HFF-Myc (cell line): Measurements from ENCODE around the gene FAM131A.

Source experiments
- DNase-seq: peaks from one replicate; pipeline ENCODE4 v3.0.0-alpha.2; 2011; ENCODE audit warnings: low read depth; ENCODE audit errors: extremely low read depth
- H3K4me3 ChIP-seq: replicated peaks from 2 replicates; pipeline ENCODE4 v1.5.1; 2011; ENCODE audit warnings: low read depth, mild to moderate bottlenecking, control low read depth, low read length
- CTCF ChIP-seq: IDR thresholded peaks from 2 replicates; pipeline ENCODE4 v1.5.1; 2012; ENCODE audit warnings: mild to moderate bottlenecking, low read depth, low read length, control low read depth; ENCODE audit errors: missing control alignments

Gene FAM131A

GRCh38 chr3:184355261-184356040 lies 18.1 kb downstream of the FAM131A start:
- no peak for DNase-seq
- TF ChIP-seq CTCF, result no peak
- H3K4me3 ChIP-seq, result no peak overlapping the region

- no peak for TF ChIP-seq CTCF
- DNase-seq, result no peak
- no peak overlapping the region for H3K4me3 ChIP-seq
These were observed 20.1 kb downstream of the FAM131A start for GRCh38 chr3:184357248-184358123.

- no peak for DNase-seq
- H3K4me3 ChIP-seq, result no peak overlapping the region
- TF ChIP-seq CTCF, result no peak
These were observed 20.8 kb downstream of the FAM131A start for GRCh38 chr3:184358124-184358767.

GRCh38 chr3:184358921-184359350 lies 21.5 kb downstream of the FAM131A start:
- no peak overlapping the region for H3K4me3 ChIP-seq
- no peak for DNase-seq
- no peak for TF ChIP-seq CTCF

- TF ChIP-seq CTCF, result no peak
- DNase-seq, result no peak
- H3K4me3 ChIP-seq, result peak overlapping the region; percentile 71
These were observed 22.2 kb downstream of the FAM131A start for GRCh38 chr3:184359610-184360009.

GRCh38 chr3:184360070-184360928 lies 22.9 kb downstream of the FAM131A start:
- no peak for TF ChIP-seq CTCF
- DNase-seq, result no peak
- H3K4me3 ChIP-seq, result peak overlapping the region; percentile 71
